Measurements from ENCODE around the gene RGS18. TPM values are rescaled to one million over a fixed set of nuclear protein-coding genes. Genes with fewer than 3 reads are reported as not detected.
"Not testable (repeated sequence)": the region's sequence is repeated elsewhere in the genome, so short reads cannot be mapped to it uniquely, and the experiment has no call there.

RGS18 gene
- total and polyA plus RNA-seq, 8 donors, result 3.2 to 18.0 (median 4.0) TPM

- no peaks in the 10 kb centered on the region for H3K4me1 ChIP-seq
- TF ChIP-seq, protein P1, sequence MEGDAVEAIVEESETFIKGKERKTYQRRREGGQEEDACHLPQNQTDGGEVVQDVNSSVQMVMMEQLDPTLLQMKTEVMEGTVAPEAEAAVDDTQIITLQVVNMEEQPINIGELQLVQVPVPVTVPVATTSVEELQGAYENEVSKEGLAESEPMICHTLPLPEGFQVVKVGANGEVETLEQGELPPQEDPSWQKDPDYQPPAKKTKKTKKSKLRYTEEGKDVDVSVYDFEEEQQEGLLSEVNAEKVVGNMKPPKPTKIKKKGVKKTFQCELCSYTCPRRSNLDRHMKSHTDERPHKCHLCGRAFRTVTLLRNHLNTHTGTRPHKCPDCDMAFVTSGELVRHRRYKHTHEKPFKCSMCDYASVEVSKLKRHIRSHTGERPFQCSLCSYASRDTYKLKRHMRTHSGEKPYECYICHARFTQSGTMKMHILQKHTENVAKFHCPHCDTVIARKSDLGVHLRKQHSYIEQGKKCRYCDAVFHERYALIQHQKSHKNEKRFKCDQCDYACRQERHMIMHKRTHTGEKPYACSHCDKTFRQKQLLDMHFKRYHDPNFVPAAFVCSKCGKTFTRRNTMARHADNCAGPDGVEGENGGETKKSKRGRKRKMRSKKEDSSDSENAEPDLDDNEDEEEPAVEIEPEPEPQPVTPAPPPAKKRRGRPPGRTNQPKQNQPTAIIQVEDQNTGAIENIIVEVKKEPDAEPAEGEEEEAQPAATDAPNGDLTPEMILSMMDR (IDR thresholded peaks at IDR 0.05), result no peak
These were observed 67.0 kb downstream of the RGS18 start for GRCh38 chr1:192225266-192225665.

GRCh38 chr1:192225703-192226102, 67.4 kb downstream of the RGS18 start:
- Histone ChIP-seq H3K27me3 (no peaks in the 10 kb centered on the region), H3K4me1 (no peaks in the 10 kb centered on the region), H3K9me3 (peaks cover 0 to 2% of the 10 kb centered on the region in 2 donors), H3K27ac (no peak overlapping the region), H3K4me3 (no peak overlapping the region), H3K36me3 (no peaks in the 10 kb centered on the region)
- intact Hi-C loops (cut with DNase I), result no loop called here
- no peak for DNase-seq
- TF ChIP-seq, protein P1 (IDR thresholded peaks at IDR 0.05), result no peak
- ATAC-seq, result no peak

More at GRCh38 chr1:192225266-192225665, 67.0 kb downstream of the RGS18 start:
- H3K27me3 ChIP-seq, result no peaks in the 10 kb centered on the region
- ATAC-seq (no peak), DNase-seq (no peak)
- intact Hi-C loops (cut with DNase I), result no loop called here
- no peaks in the 10 kb centered on the region for H3K36me3 ChIP-seq
- peaks cover 0 to 2% of the 10 kb centered on the region in 2 donors for H3K9me3 ChIP-seq
- H3K4me3 ChIP-seq, result no peak overlapping the region
- no peak overlapping the region for H3K27ac ChIP-seq

DNA sequence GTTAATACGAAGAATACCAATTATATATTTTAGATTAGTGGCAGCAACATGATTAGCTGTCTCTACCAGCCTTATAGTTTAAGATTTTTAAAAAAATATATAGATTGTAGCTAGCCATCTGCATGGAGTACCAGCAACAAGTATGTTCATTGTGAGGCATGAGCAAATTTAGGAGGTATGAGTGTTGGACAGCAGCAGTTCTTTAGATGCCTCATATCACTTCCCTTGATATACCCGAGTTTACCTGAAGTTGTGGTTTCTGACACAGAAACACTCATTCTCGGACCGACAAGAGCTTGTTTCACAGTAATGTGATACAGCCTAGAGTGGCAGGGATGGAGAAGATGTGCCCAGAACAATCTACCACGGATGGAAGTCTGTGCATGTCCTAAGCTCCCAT, 69.1 kb downstream of the RGS18 start:
- Histone ChIP-seq H3K4me3 (no peak overlapping the region), H3K9me3 (no peaks in the 10 kb centered on the region), H3K27me3 (no peaks in the 10 kb centered on the region), H3K36me3 (no peaks in the 10 kb centered on the region), H3K4me1 (no peaks in the 10 kb centered on the region), H3K27ac (no peak overlapping the region)
- intact Hi-C loops (cut with DNase I), result no loop called here
- ATAC-seq (no peak), DNase-seq (no peak)
- TF ChIP-seq, protein P1 (IDR thresholded peaks at IDR 0.05), result no peak

- H3K9me3 ChIP-seq; H3K36me3 ChIP-seq; H3K4me1 ChIP-seq; H3K27me3 ChIP-seq; H3K4me3 ChIP-seq; ATAC-seq; intact Hi-C loops (cut with DNase I); H3K27ac ChIP-seq: not testable (repeated sequence)
- DNase-seq, result peak in 1 of 4 donors; percentile 43
These were observed 69.7 kb downstream of the RGS18 start for GRCh38 chr1:192227980-192228379.

- Histone ChIP-seq H3K9me3 (no peaks in the 10 kb centered on the region), H3K27ac (no peak overlapping the region), H3K36me3 (no peaks in the 10 kb centered on the region), H3K4me1 (no peaks in the 10 kb centered on the region), H3K4me3 (no peak overlapping the region), H3K27me3 (no peaks in the 10 kb centered on the region)
- TF ChIP-seq, protein P1 (IDR thresholded peaks at IDR 0.05), result no peak
- intact Hi-C loops (cut with DNase I), result no loop called here
- ATAC-seq (no peak), DNase-seq (no peak)
These were observed 74.7 kb downstream of the RGS18 start for GRCh38 chr1:192232817-192233417.

- DNase-seq (no peak), ATAC-seq (no peak)
- H3K27me3 ChIP-seq, result no peaks in the 10 kb centered on the region
- no peaks in the 10 kb centered on the region for H3K4me1 ChIP-seq
- intact Hi-C loops (cut with DNase I), result no loop called here
- H3K36me3 ChIP-seq, result no peaks in the 10 kb centered on the region
- TF ChIP-seq, protein P1 (IDR thresholded peaks at IDR 0.05), result no peak
- H3K4me3 ChIP-seq, result no peak overlapping the region
- no peaks in the 10 kb centered on the region for H3K9me3 ChIP-seq
- H3K27ac ChIP-seq, result no peak overlapping the region
These were observed 76.9 kb downstream of the RGS18 start for GRCh38 chr1:192235127-192235526.
